ENCODE measurements around the gene OXNAD1.

Gene OXNAD1, protein sequence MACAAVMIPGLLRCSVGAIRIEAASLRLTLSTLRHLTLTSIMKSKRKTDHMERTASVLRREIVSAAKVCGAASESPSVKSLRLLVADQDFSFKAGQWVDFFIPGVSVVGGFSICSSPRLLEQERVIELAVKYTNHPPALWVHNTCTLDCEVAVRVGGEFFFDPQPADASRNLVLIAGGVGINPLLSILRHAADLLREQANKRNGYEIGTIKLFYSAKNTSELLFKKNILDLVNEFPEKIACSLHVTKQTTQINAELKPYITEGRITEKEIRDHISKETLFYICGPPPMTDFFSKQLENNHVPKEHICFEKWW

DNA sequence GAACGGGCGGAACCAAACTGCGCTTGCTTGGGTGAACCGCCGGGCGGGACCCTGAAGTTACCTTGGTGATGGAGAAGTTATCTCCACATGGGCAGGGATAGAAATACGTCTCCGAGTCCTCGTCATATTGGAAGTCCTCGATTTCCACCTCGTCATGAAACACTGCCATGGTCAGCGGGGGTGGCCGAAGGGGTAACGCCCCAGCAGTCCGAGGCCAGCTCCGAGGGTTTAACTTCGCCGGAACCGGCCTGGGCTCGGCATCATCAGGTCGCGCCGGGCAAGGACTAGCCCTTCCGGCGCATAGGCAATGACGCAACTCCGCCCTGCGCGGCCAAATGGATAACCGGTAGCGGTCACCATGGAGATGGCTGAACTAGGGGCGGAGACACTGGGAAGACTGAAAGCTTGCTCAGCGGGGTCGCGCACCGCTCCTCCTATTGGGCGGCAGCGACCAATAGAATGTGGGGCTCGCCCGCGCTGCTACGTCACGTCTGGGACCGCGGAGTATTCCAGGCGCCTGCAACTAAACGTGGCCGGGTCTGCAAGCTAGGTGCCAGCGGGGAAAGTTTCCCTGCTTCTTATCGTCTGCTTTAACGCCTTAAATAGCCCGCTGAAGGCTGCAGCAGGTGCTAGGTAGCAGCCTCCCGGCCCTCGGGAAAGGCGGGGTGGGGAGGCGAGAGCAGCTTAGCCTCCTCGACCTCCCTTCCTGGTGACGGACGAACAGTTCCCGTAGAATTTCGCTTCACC, at the start of gene OXNAD1, which contains the start of gene DPH3:
TSS of gene OXNAD1 (plus strand) at position 505 of the 747 bp plus-strand sequence. CDS start 5,741 bp downstream, outside the sequence.
TSS of gene DPH3 (minus strand) at position 236 of the 747 bp plus-strand sequence. CDS start at position 169, 67 bp downstream.
- peak within 1 kb of the TSS; percentile 85 for H3K9ac ChIP-seq

DNA sequence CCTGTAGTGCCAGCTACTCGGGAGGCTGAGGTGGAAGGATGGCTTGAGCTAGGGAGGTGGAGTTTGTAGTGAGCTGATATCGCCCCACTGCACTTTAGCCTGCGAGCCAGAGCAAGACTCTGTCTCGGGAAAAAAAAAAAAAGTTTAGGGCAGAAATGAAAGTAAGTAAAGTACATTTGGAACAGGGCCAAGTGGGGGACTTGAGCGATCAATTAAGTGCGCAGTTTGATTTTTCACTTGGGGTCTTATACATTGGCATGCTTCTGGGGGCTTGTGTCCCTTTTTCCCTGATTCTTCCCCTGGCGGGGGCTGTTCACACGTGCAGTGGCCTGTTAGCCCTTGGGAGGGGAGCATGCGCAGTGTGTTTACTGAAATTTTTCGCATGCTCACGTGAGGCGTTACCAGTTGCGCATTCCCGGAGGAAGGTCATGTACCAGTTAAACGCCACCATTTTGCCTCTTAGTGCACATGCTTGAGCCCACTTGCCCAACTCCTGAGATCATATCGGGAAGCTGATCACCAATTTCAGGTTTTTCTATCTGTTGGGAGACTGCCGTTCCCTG, 48.6 kb upstream of the OXNAD1 start:
- no peak for TF ChIP-seq Cebpa-rat (IDR thresholded peaks at IDR 0.05)
- H3K27ac ChIP-seq = no peak overlapping the region
- H3K36me3 ChIP-seq = no peaks in the 10 kb centered on the region
- no peaks in the 10 kb centered on the region for H3K27me3 ChIP-seq
- peaks cover 4% of the 10 kb centered on the region for H3K4me1 ChIP-seq
- H3K4me2 ChIP-seq = no peak overlapping the region
- no peak overlapping the region for H3K9ac ChIP-seq
- no peaks in the 10 kb centered on the region for H4K20me1 ChIP-seq
- H3K4me3 ChIP-seq = no peak overlapping the region
- H3K9me3 ChIP-seq = no peaks in the 10 kb centered on the region

More for the DNA sequence above, at the start of gene OXNAD1, which contains the start of gene DPH3:
- 0 out of 2 replicates have a peak, but pooled peaks cover 9% of the 10 kb centered on the region for H4K20me1 ChIP-seq
- H3K4me2 ChIP-seq = peak within 1 kb of the TSS; percentile 89
- H3K27ac ChIP-seq = peak within 1 kb of the TSS; percentile 57
- H3K4me3 ChIP-seq = peak within 1 kb of the TSS; percentile 76
- peaks cover 18% of the 10 kb centered on the region for H3K36me3 ChIP-seq
- no peaks in the 10 kb centered on the region for H3K9me3 ChIP-seq
- no peak for TF ChIP-seq Cebpa-rat (IDR thresholded peaks at IDR 0.05)
- no peaks in the 10 kb centered on the region for H3K27me3 ChIP-seq
- peaks cover 31% of the 10 kb centered on the region for H3K4me1 ChIP-seq

DNA sequence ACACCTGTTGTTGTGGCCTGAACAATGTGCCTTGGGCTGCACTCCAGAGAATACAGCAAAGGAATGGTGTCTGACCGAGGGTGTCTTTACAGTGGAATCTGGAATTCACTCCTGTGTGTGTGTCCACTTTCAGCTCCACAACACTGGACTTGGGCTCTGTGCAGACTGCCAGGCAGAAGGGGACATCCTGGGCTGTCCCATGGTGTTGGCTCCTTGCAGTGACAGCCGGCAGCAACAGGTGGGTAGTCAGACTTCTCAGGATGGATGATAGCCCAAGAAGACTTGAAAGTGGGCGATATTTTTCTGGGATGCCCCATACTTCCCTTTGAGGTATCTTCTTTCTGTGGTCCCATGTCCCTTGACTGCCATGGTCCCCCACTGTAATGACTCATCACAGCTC, 45.2 kb upstream of the OXNAD1 start:
- Histone ChIP-seq H3K9me3 (peaks cover 7% of the 10 kb centered on the region), H3K4me2 (no peak overlapping the region), H4K20me1 (no peaks in the 10 kb centered on the region), H3K4me3 (no peak overlapping the region), H3K36me3 (no peaks in the 10 kb centered on the region), H3K27me3 (no peaks in the 10 kb centered on the region), H3K9ac (no peak overlapping the region), H3K27ac (no peak overlapping the region), H3K4me1 (peaks cover 9% of the 10 kb centered on the region)
- no peak for TF ChIP-seq Cebpa-rat (IDR thresholded peaks at IDR 0.05)

DNA sequence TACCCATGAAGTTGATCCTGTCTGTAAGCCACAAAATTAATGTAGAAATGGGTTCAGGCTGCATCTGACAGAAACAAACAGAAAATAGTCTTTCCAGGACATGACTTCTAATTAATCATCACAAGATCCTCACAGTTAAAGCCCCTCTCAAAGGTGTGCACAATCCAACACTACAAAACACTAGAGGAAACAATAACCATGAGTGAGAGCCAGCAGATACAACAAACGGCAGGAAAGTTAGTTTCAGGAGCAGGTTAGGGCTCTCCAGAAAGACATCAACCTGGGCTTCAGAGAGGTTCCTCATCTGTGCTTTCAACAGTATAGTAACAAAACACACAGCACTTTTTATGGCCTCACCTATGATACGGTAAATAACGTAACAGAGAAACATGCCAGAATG, 43.0 kb upstream of the OXNAD1 start:
- H3K27ac ChIP-seq = no peak overlapping the region
- TF ChIP-seq Cebpa-rat (IDR thresholded peaks at IDR 0.05) = no peak
- peaks cover 9% of the 10 kb centered on the region for H3K4me1 ChIP-seq
- H3K36me3 ChIP-seq = no peaks in the 10 kb centered on the region
- no peak overlapping the region for H3K4me3 ChIP-seq
- no peaks in the 10 kb centered on the region for H4K20me1 ChIP-seq
- H3K9me3 ChIP-seq = peaks cover 16% of the 10 kb centered on the region
- H3K27me3 ChIP-seq = no peaks in the 10 kb centered on the region
- no peak overlapping the region for H3K9ac ChIP-seq
- peak overlapping the region; percentile 37 for H3K4me2 ChIP-seq

DNA sequence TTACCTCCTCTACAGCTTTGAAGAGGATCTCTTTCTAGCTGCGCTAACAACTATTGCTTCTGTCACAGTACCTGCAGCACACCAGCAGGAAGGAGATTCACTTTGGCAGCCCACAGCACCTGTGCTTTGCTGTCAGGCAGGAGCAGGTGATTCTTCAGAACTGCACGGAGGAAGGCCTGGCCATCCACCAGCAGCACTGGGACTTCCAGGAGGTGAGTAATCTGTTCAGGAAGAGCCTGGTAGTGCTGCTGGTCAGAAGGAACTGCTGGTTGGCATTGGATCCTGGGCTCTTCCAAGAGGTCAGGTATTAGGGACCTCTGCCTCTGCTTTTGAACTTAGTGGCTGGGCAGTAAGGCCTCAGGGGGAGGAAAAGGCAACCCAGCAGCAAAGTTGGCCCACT, 42.5 kb upstream of the OXNAD1 start:
- no peaks in the 10 kb centered on the region for H3K27me3 ChIP-seq
- TF ChIP-seq Cebpa-rat (IDR thresholded peaks at IDR 0.05) = no peak
- H3K27ac ChIP-seq = no peak overlapping the region
- no peaks in the 10 kb centered on the region for H3K36me3 ChIP-seq
- no peak overlapping the region for H3K4me2 ChIP-seq
- H3K4me1 ChIP-seq = peaks cover 9% of the 10 kb centered on the region
- peaks cover 16% of the 10 kb centered on the region for H3K9me3 ChIP-seq
- H3K9ac ChIP-seq = no peak overlapping the region
- H4K20me1 ChIP-seq = no peaks in the 10 kb centered on the region
- H3K4me3 ChIP-seq = no peak overlapping the region

DNA sequence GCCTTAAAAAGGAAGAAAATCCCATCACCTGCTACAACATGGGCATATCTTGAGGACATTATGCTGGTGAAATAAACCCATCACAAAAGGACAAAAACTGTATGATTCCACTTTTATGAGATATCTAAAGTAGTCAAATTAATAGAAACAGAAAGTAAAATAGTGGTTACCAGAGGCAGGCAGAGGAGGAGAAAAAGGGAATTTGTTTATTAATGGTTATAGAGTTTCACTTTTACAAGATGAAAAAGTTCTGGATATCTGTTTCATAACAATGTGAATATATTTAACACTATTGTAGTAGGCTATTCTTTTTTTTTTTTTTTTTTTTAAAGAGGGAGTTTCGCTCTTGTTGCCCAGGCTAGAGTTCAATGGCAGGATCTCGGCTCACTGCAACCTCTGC, 40.7 kb upstream of the OXNAD1 start:
- Histone ChIP-seq H3K4me1 (peaks cover 9% of the 10 kb centered on the region), H3K27me3 (no peaks in the 10 kb centered on the region), H3K36me3 (no peaks in the 10 kb centered on the region), H4K20me1 (no peaks in the 10 kb centered on the region), H3K4me2 (no peak overlapping the region), H3K27ac (no peak overlapping the region), H3K9ac (no peak overlapping the region), H3K4me3 (no peak overlapping the region), H3K9me3 (peaks cover 16% of the 10 kb centered on the region)
- TF ChIP-seq Cebpa-rat (IDR thresholded peaks at IDR 0.05) = no peak

DNA sequence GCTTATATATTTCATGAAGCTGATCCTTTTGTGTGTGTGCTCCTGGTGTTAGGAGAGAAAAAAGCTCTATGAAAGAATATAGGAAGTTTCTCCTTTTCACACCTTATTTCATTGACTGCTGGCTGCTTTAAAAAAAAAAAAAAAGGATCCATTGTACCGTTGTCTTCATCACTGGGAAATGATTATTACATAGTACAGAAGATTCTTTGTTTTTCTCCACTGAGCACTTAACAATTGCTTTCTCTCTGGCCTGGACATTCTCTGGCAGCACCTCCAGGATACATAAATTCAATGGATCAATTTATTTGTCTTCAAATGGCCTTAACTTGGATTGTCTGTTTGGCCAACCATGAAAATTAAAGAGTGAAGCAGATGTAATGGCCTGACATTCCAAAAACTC, 37.4 kb upstream of the OXNAD1 start:
- no peaks in the 10 kb centered on the region for H3K4me1 ChIP-seq
- H3K4me2 ChIP-seq = no peak overlapping the region
- no peaks in the 10 kb centered on the region for H3K36me3 ChIP-seq
- no peak overlapping the region for H3K4me3 ChIP-seq
- H3K27ac ChIP-seq = no peak overlapping the region
- H3K27me3 ChIP-seq = no peaks in the 10 kb centered on the region
- TF ChIP-seq Cebpa-rat (IDR thresholded peaks at IDR 0.05) = no peak
- H3K9me3 ChIP-seq = peaks cover 12% of the 10 kb centered on the region
- no peak overlapping the region for H3K9ac ChIP-seq
- no peaks in the 10 kb centered on the region for H4K20me1 ChIP-seq

DNA sequence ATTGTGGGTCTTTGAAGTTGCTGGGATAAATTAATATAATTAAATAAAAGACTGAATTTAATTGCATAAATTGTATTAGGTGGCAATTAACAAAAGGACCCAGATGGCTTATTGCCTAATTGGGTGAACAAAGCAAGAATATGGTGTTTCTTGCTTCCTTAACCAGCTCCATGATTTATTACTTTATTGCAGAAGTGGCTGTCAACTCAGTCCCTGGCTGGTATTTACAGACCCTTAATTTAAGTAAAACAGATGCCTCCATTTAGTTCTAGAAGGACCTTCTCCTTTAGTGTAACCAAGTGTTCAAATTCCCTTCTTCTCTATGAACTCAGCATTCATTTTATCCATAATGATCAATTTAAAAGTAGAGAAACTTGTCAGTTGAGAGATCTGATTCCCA, 35.3 kb upstream of the OXNAD1 start:
- Histone ChIP-seq H3K36me3 (no peaks in the 10 kb centered on the region), H3K9me3 (0 out of 2 replicates have a peak, but pooled peaks cover 9% of the 10 kb centered on the region), H4K20me1 (no peaks in the 10 kb centered on the region), H3K4me1 (no peaks in the 10 kb centered on the region), H3K27me3 (no peaks in the 10 kb centered on the region), H3K9ac (no peak overlapping the region), H3K27ac (no peak overlapping the region), H3K4me3 (no peak overlapping the region), H3K4me2 (no peak overlapping the region)
- no peak for TF ChIP-seq Cebpa-rat (IDR thresholded peaks at IDR 0.05)

DNA sequence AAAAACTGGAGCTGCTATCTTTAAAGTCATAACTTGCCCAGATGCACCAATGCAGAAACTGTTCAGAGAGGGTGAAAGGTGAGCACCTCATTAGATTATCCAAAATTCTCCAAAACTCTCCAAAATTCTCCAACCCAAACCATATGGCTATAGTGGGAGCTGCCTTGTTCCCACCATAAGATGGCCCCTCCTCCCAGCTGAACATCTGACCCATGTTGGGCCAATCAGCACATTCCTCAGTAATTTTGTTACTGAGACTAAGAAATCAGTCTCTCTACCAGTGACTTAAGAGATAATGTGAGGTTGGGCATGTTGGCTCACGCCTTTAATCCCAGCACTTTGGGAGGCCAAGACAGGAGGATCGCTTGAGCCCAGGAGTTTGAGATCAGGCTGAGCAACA, 33.0 kb upstream of the OXNAD1 start:
- H3K27ac ChIP-seq = no peak overlapping the region
- H3K27me3 ChIP-seq = no peaks in the 10 kb centered on the region
- no peaks in the 10 kb centered on the region for H3K4me1 ChIP-seq
- TF ChIP-seq Cebpa-rat (IDR thresholded peaks at IDR 0.05) = no peak
- H3K9me3 ChIP-seq = no peaks in the 10 kb centered on the region
- H3K4me2 ChIP-seq = no peak overlapping the region
- no peak overlapping the region for H3K9ac ChIP-seq
- H3K4me3 ChIP-seq = no peak overlapping the region
- no peaks in the 10 kb centered on the region for H3K36me3 ChIP-seq
- H4K20me1 ChIP-seq = no peaks in the 10 kb centered on the region

DNA sequence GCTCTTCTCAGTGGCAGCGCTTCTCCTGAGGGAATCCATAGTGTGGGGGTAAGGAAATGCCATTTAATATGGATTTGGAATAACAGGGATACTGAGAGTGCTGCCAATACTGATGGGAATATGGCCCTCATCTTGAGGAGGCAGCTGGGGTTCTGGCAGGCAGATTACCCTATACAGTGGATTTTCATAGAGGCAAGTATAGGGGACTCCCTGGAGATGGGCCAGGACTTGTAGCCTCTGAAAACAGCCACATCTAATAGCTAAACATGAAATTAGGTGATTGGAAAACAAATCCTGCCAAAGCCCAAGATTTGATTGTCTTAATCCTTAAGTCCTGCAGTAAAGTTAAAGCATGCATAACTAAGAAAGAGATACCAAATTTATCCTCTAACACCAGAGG, 31.2 kb upstream of the OXNAD1 start:
- no peak overlapping the region for H3K4me2 ChIP-seq
- H3K9ac ChIP-seq = no peak overlapping the region
- H3K4me1 ChIP-seq = no peaks in the 10 kb centered on the region
- no peaks in the 10 kb centered on the region for H3K27me3 ChIP-seq
- H3K9me3 ChIP-seq = no peaks in the 10 kb centered on the region
- H3K27ac ChIP-seq = no peak overlapping the region
- TF ChIP-seq Cebpa-rat (IDR thresholded peaks at IDR 0.05) = no peak
- no peaks in the 10 kb centered on the region for H4K20me1 ChIP-seq
- no peak overlapping the region for H3K4me3 ChIP-seq
- H3K36me3 ChIP-seq = no peaks in the 10 kb centered on the region

All from BLaER1 (cell line).